Kidney epithelial cell (primary cell): ENCODE measurements around the gene ZBTB42. TPM values are rescaled to one million over a fixed set of nuclear protein-coding genes. Genes with fewer than 3 reads are reported as not detected.

Experiments used
- DNase-seq: peaks from one replicate; pipeline ENCODE4 v3.0.0-alpha.2; 2010; ENCODE audit warnings: low read depth
- H3K27me3 ChIP-seq: 2 replicates; pipeline ENCODE4 v1.6.0; 2011; ENCODE audit warnings: low read length; ENCODE audit not compliant: control insufficient read depth, insufficient read depth
- H3K36me3 ChIP-seq: 2 replicates; pipeline ENCODE4 v1.5.1; 2011; ENCODE audit warnings: low read length; ENCODE audit not compliant: control insufficient read depth, insufficient read depth
- H3K4me3 ChIP-seq: 2 replicates; pipeline ENCODE4 v1.5.1; 2011; ENCODE audit warnings: low read depth, mild to moderate bottlenecking, control low read depth, low read length
- CTCF ChIP-seq: IDR thresholded peaks from 2 replicates; pipeline ENCODE4 v1.5.1; 2011; ENCODE audit warnings: mild to moderate bottlenecking, moderate library complexity, low read length, control low read depth, inconsistent platforms; ENCODE audit not compliant: insufficient read depth, poor library complexity, severe bottlenecking
- total RNA-seq: library from RNA; depleted of rRNA; stranded (reverse); fragments of >200 nt; gene quantifications from 2 replicates; pipeline ENCODE4 v1.2.3, GENCODE V29; 2015

The ZBTB42 gene
- total RNA-seq, 1 donor from 2014 or later: 8.4 TPM

DNA sequence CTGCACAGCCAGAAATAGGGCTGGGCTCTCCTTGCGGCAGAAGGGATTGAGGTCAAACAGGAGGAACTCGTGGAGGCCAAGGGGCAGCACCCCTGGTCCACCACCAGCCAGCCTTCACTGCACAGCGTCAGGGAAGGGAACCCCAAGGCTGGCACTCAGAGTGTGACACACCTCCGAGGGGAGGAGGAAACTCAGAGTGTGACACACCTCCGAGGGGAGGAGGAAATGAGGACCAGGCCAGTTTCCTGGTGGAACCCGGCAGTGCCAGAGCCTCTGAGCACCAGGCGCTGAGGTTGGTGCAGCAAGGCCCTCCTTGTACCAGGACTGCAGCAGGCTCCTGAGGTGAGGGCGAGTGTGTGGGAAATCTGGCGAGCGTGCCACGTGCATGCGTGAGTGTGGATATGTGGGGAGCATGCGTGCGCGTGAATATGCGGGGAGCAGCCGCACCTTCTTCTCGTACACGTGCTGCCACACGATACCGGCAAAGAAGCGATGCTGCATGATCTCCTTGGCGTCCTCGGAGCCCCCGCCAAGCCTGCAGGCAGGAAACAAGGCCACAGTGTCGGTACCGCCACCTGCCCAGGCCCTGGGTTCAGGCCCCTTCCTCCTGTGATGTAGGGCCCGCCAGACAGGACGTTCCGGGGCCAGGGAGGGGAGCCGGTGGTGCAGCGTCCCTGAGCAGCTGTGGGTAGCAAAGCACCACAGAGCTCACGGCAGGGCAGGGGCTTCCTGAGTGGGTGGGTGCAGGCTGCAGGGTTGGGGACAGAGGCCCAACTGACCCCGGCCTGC lies 28.8 kb upstream of the ZBTB42 start:
- Histone ChIP-seq H3K36me3 (peaks cover 5% of the 10 kb centered on the region), H3K4me3 (no peak overlapping the region), H3K27me3 (no peaks in the 10 kb centered on the region)
- DNase-seq: no peak
- no peak for TF ChIP-seq CTCF

DNA sequence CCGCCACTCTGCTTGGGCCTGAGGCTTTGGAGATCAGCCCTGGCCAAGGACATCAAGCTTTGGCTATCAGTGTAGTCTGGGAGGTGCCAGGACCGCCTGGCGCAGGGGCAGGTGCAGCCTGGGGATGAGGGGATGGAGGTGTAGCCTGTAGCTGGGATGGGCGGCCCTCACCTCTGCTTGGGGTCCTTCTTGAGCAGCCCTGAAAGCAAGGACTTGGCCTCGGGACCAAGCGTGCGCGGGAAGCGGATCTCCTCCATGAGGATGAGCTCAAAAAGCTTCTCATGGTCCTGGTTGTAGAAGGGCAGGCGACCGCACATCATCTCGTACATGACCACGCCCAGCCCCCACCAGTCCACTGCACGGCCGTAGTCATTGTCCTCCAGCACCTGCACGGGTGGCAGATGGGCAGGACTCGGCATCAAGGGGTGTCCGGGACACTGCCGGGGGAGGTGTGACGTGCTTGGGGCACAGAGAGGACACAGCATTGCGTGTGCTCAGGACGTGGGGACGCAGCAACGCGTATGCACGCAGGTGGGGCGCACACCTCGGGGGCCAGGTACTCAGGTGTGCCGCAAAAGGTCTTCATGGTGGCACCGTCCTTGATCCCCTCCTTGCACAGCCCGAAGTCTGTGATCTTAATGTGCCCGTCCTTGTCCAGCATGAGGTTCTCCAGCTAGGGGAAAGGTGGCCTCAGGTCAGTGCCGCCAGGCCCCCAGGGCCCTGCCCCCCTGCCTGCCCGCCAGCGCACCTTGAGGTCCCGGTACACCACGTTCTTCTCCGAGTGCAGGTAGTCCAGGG lies 28.0 kb upstream of the ZBTB42 start:
- Histone ChIP-seq H3K36me3 (peaks cover 5% of the 10 kb centered on the region), H3K27me3 (no peaks in the 10 kb centered on the region), H3K4me3 (no peak overlapping the region)
- TF ChIP-seq CTCF: no peak
- no peak for DNase-seq

- no peak for TF ChIP-seq CTCF
- Histone ChIP-seq H3K4me3 (no peak overlapping the region), H3K36me3 (peaks cover 5% of the 10 kb centered on the region), H3K27me3 (no peaks in the 10 kb centered on the region)
- no peak for DNase-seq
Observed at GRCh38 chr14:104773505-104774452, 27.1 kb upstream of the ZBTB42 start.

DNA sequence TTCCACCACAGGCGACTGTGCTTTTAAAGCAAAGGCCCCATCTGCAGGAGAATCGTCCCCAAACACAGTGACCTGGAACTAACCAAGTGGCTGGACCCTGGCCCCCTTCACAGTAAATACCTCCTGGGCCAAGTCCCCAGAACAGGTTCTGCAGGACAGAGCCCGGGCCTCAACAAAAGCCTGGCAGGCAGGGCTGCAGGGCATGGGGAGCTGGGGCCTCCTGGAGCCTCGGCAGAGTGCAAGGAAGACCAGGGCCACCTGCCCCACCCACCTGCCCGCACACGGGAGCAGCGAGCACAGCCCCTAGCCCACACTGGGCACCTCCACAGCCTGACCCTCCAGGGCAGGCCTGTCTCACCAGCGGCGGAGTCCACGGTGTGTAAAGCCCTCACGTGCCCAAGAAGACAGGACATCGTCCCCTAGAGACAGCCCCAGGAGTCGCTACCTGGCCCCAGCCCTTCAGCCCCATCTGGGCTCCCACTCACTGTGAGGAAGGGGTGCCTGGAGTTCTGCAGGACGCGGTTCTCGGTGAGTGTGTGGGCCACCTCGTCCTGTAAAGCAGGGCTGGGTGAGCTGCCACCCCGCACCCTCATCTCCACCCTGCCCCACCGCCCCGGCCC lies 26.3 kb upstream of the ZBTB42 start:
- Histone ChIP-seq H3K27me3 (no peaks in the 10 kb centered on the region), H3K4me3 (no peak overlapping the region), H3K36me3 (peaks cover 5% of the 10 kb centered on the region)
- TF ChIP-seq CTCF: no peak
- DNase-seq: no peak

- Histone ChIP-seq H3K27me3 (no peaks in the 10 kb centered on the region), H3K4me3 (no peak overlapping the region), H3K36me3 (peaks cover 5% of the 10 kb centered on the region)
- TF ChIP-seq CTCF: no peak
- no peak for DNase-seq
Observed at GRCh38 chr14:104775073-104775489, 25.8 kb upstream of the ZBTB42 start.
